Loucy (cell line): ENCODE results near the gene PRRC2C.

Experiments
- CTCF ChIP-seq: fragments of 200-600 bp; sonication (generic); conservative IDR thresholded peaks from 2 replicates; pipeline ENCODE4 v1.5.1; 2014; ENCODE audit warnings: mild to moderate bottlenecking, antibody characterized with exemption, low read length
- EZH2phosphoT487 ChIP-seq: fragments of 200-600 bp; IDR thresholded peaks from 2 replicates; pipeline ENCODE4 v1.6.1; 2018; ENCODE audit warnings: antibody characterized with exemption, mild to moderate bottlenecking, moderate library complexity, borderline replicate concordance

DNA sequence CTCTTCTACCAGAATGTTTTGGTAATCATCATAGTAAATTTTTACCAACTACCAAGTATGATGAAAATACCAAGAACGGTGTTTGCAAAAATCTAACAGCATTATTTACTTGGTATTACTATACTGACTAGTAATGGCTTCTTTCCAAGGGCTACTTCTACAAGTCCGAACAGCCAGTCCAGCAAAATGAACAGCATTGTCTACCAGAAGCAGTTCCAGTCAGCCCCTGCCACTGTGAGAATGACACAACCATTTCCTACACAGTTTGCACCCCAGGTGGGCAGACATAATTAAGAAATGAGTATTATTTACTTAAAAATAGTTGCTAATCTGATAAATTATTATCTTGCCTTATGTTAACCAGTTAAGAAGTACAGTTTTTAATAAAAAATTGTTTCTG lies 102.9 kb downstream of the PRRC2C start:
- TF ChIP-seq EZH2phosphoT487 (no peak), CTCF (no peak)
